C4-2B (cell line): ENCODE data around the gene NCCRP1.
A peak's percentile ranks its signal among the peaks of the same experiment; 100 is the strongest.

Experiments
- H3K27ac ChIP-seq: fragments of 450-650 bp; 2 replicates; pipeline ENCODE4 v1.5.1; 2017
- ZFX ChIP-seq: fragments of 450-650 bp; IDR thresholded peaks from 2 replicates; pipeline ENCODE4 v1.6.1; 2017
- TF ChIP-seq, protein P1 (sequence below): fragments of 450-650 bp; conservative IDR thresholded peaks from 2 replicates; pipeline ENCODE4 v1.5.1; 2017; ENCODE audit warnings: mild to moderate bottlenecking

NCCRP1 gene

DNA sequence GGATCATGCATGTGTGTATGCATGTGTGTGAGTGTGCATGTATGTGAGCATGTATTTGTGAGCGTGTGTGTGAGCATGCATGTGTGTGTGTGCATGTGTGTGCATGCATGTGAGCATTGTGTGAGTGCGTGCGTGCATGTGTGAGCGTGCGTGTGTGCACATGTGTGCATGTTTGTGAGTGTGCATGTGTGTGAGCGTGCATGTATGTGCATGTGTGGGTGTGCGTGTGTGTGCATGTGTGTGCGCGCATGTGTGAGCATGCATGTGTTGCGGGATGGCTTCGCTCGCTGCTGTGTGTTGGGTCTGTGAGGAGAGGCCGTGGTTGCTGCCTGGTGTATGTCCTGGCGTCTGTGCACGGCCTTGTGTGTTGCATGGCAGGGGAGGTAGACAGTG lies 38.8 kb upstream of the NCCRP1 start:
- no peak for TF ChIP-seq ZFX
- TF ChIP-seq, protein P1, sequence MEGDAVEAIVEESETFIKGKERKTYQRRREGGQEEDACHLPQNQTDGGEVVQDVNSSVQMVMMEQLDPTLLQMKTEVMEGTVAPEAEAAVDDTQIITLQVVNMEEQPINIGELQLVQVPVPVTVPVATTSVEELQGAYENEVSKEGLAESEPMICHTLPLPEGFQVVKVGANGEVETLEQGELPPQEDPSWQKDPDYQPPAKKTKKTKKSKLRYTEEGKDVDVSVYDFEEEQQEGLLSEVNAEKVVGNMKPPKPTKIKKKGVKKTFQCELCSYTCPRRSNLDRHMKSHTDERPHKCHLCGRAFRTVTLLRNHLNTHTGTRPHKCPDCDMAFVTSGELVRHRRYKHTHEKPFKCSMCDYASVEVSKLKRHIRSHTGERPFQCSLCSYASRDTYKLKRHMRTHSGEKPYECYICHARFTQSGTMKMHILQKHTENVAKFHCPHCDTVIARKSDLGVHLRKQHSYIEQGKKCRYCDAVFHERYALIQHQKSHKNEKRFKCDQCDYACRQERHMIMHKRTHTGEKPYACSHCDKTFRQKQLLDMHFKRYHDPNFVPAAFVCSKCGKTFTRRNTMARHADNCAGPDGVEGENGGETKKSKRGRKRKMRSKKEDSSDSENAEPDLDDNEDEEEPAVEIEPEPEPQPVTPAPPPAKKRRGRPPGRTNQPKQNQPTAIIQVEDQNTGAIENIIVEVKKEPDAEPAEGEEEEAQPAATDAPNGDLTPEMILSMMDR: no peak
- peak overlapping the region; percentile 96 for H3K27ac ChIP-seq

DNA sequence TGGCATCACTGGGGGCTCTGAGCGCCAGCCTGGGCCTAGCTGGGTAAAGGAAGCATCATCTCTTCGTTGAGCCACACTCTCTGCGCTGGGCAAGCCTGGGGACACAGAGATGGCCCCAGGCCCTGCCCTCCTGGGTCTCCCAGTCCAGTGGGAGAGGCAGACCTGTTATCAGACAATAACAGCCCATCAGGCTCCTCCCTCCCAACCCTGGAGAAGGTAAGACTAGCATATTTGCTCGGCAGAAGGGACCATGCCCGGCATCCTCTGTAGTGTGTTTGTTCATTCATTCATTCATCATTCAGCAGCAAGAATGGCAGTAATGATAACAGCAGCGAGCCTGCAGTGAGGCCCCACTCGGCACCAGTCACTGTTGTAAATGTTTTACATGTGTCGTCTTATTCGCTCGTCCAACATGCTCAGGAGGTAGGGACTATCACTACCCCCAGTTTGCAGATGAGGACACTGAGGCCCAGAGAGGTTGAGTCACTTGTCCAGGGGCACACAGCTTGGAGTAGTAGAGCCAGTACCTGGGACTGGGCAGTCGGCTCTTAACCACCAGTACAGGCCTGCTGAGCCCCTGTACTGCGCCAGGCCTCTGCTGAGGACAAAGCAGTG lies 38.0 kb upstream of the NCCRP1 start:
- TF ChIP-seq, protein P1: no peak
- 0 out of 2 replicates have a peak, but pooled peaks have one; percentile 7 for TF ChIP-seq ZFX
- H3K27ac ChIP-seq: peak overlapping the region; percentile 96

DNA sequence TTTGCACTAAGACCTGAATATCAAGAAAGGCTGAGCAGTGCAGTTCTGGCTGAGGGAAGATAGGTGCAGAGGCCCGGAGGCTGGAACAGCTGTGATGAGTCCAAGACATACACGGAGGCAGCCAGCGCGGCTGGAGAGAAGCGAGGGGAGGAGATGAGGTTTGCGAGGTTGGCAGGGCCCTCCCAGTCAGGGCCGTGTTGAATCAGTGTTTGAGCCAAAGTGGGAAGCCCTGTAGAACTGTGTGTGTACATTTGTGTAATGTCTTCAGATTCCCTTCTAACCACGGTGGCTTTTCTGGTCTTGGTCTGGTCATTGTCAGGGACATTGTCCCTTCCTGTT lies 36.3 kb upstream of the NCCRP1 start:
- H3K27ac ChIP-seq: peak overlapping the region; percentile 96
- no peak for TF ChIP-seq ZFX
- TF ChIP-seq, protein P1: no peak

DNA sequence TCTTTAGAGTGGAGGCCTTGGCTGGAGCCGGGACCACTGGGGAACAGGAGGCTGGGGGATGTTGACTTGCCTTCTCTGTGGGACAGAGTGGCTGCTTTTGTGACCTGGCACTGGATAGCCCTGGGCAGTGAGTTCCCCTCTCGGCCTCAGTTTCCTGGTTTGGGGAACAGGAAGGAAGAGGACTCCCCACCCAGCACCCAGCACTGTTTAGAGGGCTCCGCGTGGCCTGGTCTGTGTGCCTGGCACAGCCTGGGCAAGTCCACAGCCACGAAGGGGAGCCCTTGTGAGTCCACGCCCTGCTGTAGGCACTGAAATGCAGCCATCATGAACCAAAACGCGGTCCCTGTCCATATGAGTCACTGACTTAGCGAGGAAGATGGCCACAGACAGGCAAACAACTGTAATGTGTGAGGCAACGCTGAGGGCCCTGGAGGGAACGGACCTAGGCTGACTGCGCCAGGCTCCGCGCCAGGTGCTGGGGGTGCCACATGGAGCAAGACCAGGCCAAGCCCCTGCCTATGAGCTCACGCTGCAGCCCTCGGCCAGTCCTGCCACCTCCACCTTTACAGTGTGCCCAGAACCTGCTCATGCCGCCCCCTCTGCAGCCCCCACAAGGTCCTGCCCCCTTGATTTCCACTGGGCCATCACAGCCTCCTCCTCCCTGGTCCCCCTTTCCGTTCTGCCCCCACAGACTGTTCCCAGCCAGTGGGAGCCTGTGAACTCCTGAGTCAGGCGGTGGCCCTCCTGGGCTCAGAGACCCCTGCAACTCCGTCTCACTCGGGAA lies 35.7 kb upstream of the NCCRP1 start:
- TF ChIP-seq, protein P1: no peak
- no peak for TF ChIP-seq ZFX
- H3K27ac ChIP-seq: peak overlapping the region; percentile 96

DNA sequence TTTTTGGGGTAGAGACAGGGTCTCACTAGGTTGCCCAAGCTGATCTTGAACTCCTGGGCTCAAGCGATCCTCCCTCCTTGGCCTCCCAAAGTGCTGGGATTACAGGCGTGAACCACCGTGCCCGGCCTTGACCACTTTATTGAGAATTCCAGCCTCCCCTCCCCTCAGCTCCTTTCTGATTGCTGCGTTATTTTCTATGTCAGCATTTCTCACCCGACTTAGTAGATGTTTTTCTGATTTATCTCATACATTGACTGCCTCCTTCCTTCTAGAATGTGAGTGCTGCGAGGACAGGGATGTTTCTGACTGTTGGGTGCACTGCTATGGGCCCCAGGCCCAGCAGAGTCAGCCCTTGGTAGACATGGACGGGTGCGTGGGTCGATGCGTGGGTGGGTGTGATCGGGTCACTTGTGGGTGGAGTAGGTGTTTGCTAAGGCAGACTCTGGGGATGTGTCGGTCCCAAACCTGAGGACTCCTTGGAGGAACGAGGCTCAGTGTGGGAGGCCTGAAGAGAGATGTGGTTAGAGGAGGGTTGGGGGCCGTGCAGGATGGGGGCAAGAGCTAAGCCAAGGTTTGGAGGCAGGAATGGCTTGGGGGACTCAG lies 34.2 kb upstream of the NCCRP1 start:
- no peak for TF ChIP-seq ZFX
- TF ChIP-seq, protein P1: no peak
- peak overlapping the region; percentile 96 for H3K27ac ChIP-seq

DNA sequence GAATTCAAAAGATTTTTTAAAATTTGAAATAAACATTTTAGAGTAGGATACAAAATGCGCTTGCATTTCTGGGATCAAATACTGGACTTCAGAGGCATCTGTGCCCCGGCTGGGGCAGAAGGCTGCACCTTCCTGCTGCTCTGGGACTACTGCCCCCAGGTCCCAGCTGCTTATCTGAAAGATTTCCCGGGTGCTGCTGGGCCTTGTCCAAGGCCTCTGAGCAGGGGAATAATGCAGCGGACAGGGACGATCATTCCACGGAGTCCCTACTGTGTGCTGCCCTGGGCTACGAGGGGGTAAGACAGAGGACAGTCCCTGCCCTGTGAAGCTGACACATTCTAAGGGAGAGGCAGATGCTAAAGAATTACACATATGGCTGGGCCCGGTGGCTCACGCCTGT lies 33.1 kb upstream of the NCCRP1 start:
- peak overlapping the region; percentile 96; the same call in 1 of the 2 replicates for H3K27ac ChIP-seq
- TF ChIP-seq, protein P1: no peak
- no peak for TF ChIP-seq ZFX

DNA sequence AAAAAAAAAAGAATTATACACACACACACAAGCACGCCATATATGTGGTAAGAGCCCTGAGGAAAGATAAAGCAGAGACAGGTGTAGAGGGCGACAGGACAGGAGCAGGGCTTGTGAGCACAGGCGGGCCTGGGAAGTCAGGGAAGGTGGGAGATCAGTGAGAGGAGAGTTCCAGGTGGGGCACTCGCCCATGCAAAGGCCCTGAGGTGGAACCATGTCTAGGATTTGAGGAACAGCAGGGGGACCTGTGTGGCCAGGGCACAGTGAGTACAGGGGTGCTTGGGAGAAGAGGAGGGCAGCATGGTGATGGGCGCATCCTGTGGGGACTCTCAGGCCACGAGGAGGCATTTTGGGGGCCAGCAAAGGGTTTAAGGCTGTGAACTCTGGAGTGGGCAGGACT lies 32.5 kb upstream of the NCCRP1 start:
- TF ChIP-seq, protein P1: no peak
- TF ChIP-seq ZFX: no peak
- H3K27ac ChIP-seq: peak overlapping the region; percentile 96
